Measurements from ENCODE around the gene ZNF414. TPM values are rescaled to one million over a fixed set of nuclear protein-coding genes. Genes with fewer than 3 reads are reported as not detected.

ZNF414 gene
- total and polyA plus RNA-seq, 2 of the 4 experiments (the other 2 are of a cell fraction), result 3.2 to 14.2 TPM

GRCh38 chr19:8531470-8531869 is 17.5 kb upstream of the ZNF414 start:
- Histone ChIP-seq H3K79me1 (ENCODE audit: low read depth in 1 of 2, low read length in 2 of 2) (peaks cover 24 to 32% of the 10 kb centered on the region in 2 experiments), H3K27me3 (ENCODE audit: control insufficient read depth, insufficient read depth, low read length) (no peaks in the 10 kb centered on the region), H2AK9ac (replicated peaks; ENCODE audit: low read depth, low read length, poor library complexity) (no peak overlapping the region), H3K18ac (ENCODE audit: low read depth, low read length) (no peak overlapping the region), H3K23ac (ENCODE audit: low read depth, low read length) (no peak overlapping the region), H3K9me1 (ENCODE audit: insufficient read depth, low read length) (peaks cover 25% of the 10 kb centered on the region), H3K27ac (ENCODE audit: insufficient read depth, low read length) (no peak overlapping the region), H3K9me3 (ENCODE audit: control insufficient read depth, insufficient read depth, low read length) (no peaks in the 10 kb centered on the region), H3K9ac (ENCODE audit: low read depth, low read length) (no peak overlapping the region), H3K4me3 (ENCODE audit: insufficient read depth, low read depth, low read length) (no peak overlapping the region), H4K20me1 (ENCODE audit: insufficient read depth, low read length) (peaks cover 24% of the 10 kb centered on the region; the same call in 1 of the 2 replicates), H3K4me2 (ENCODE audit: low read depth, low read length) (no peak overlapping the region), H3K4ac (ENCODE audit: low read depth, low read length) (no peak overlapping the region), H3K36me3 (ENCODE audit: control insufficient read depth, insufficient read depth, low read length) (no peaks in the 10 kb centered on the region), H2BK120ac (ENCODE audit: low read depth, low read length) (no peak overlapping the region), H2AFZ (replicated peaks; ENCODE audit: low read length, poor library complexity) (no peak overlapping the region), H3K56ac (ENCODE audit: extremely low read depth, insufficient read depth, low read length) (no peak overlapping the region), H3K4me1 (ENCODE audit: control insufficient read depth, insufficient read depth, low read length) (peaks cover 4% of the 10 kb centered on the region), H2AK5ac (ENCODE audit: low read depth, low read length) (no peak overlapping the region), H4K5ac (ENCODE audit: low read depth, low read length) (no peak overlapping the region), H3K14ac (replicated peaks; ENCODE audit: low read depth, low read length) (no peak overlapping the region), H2BK20ac (ENCODE audit: low read depth, low read length) (no peak overlapping the region), H4K8ac (ENCODE audit: low read depth in 2 of 2, low read length in 2 of 2) (no peak overlapping the region), H2BK5ac (ENCODE audit: low read depth, low read length, poor library complexity, severe bottlenecking) (no peak overlapping the region), H2BK15ac (ENCODE audit: low read depth, low read length) (no peak overlapping the region), H4K91ac (ENCODE audit: insufficient read depth, low read depth, low read length) (no peak overlapping the region)
- intact Hi-C loops (cut with micrococcal nuclease), result no loop called here
- BruUV-seq (replicated peaks), result no TSS peak
- ChIA-PET POLR2A (ENCODE audit: unreplicated experiment) (interaction anchor here (0.6 kb wide), 1 partner anchor 18 kb away, joined by 3 read pairs; no protein-coding TSS in a partner anchor), CTCF (no interaction called here)
- ATAC-seq (ENCODE audit: low read depth) (no peak), DNase-seq (no peak)
- no peak for TF ChIP-seq CEBPB (IDR thresholded peaks at IDR 0.05; ENCODE audit: low read depth, low read length)
- no peak for TF ChIP-seq MAFK (IDR thresholded peaks at IDR 0.05; ENCODE audit: low read depth, low read length)
- no peak for TF ChIP-seq USF2 (IDR thresholded peaks at IDR 0.05; ENCODE audit: low read depth, low read length)
- no peak for TF ChIP-seq MXI1 (IDR thresholded peaks at IDR 0.05; ENCODE audit: borderline replicate concordance, low read depth, low read length)
- TF ChIP-seq ELK1 (IDR thresholded peaks at IDR 0.05; ENCODE audit: borderline replicate concordance, low read depth, low read length), result no peak
- TF ChIP-seq CTCF (conservative IDR thresholded peaks at IDR 0.05; ENCODE audit: low read depth, low read length), result no peak
- TF ChIP-seq FOS (IDR thresholded peaks at IDR 0.05; ENCODE audit: low read depth, low read length), result no peak
- no peak for TF ChIP-seq RCOR1 (IDR thresholded peaks at IDR 0.05; ENCODE audit: insufficient replicate concordance, low read length)
- TF ChIP-seq MAZ (IDR thresholded peaks at IDR 0.05; ENCODE audit: borderline replicate concordance, low read depth, low read length), result no peak
- TF ChIP-seq RFX5 (IDR thresholded peaks at IDR 0.05; ENCODE audit: low read depth, low read length), result no peak
- TF ChIP-seq CHD1 (IDR thresholded peaks at IDR 0.05; ENCODE audit: low read depth, low read length), result no peak
- no peak for TF ChIP-seq NFE2L2 (IDR thresholded peaks at IDR 0.05; ENCODE audit: low read depth, low read length)
- TF ChIP-seq SMC3 (IDR thresholded peaks at IDR 0.05; ENCODE audit: low read depth, low read length), result no peak
- in situ Hi-C loops (cut with MboI; ENCODE audit: low sequenced_read_pairs), result no loop called here
- 60% methylated on average over 1 of the region's 7 CpGs; no CpG with 5 or more reads in 1 of the 2 experiments for WGBS, 2 experiments (ENCODE audit: extremely low coverage in 2 of 2, insufficient read length in 1 of 2)
- dilution Hi-C loops (cut with HindIII; ENCODE audit: low sequenced_read_pairs, unreplicated experiment), result no loop called here

Data from IMR-90 (cell line).